ENCODE measurements around the gene ADAMTSL3.

GRCh38 chr15:83871808-83872559 lies 218.1 kb downstream of the ADAMTSL3 start:
- TF ChIP-seq CTCF (conservative IDR thresholded peaks at IDR 0.05 in 1 of 2, IDR thresholded peaks at IDR 0.05 in 1 of 2; ENCODE audit: extremely low read depth in 1 of 2, insufficient read depth in 1 of 2, low read depth in 1 of 2, low read length in 2 of 2) (no peak), EZH2 (IDR thresholded peaks at IDR 0.05; ENCODE audit: borderline replicate concordance, low read length) (no peak)

Measured in mammary epithelial cell (primary cell).